HG03442 (cell line): ENCODE measurements around the gene METRNL.
A peak's percentile ranks its signal among the peaks of the same experiment; 100 is the strongest.
"Not testable (repeated sequence)": the region's sequence is repeated elsewhere in the genome, so short reads cannot be mapped to it uniquely, and the experiment has no call there.

Source experiments
- ATAC-seq: cut with Tn5 transposase; IDR thresholded peaks from one replicate; pipeline ENCODE4 v1.9.1; 2021; ENCODE audit warnings: mild to moderate bottlenecking, moderate library complexity; ENCODE audit not compliant: unreplicated experiment

METRNL gene

DNA sequence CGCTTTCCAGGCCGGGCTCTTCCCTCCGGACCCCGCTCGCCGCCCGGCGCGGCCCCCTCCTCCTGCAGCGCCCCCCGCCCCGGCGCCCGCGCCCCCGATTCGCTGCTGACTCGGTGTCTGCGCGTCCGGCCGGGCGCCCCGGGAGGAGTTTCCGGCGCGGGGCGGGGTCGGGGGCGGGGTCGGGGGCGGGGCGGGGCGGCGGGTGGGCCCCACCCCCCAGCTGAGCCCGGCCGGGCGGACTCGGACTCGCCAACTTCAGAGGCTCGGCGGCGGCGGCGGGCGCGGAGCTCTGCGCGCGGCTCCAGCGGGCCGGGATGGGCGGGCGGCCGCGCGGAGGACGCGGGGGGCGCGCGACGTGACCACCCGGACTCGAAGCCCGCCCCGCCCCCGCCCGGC is at the start of gene METRNL:
METRNL (plus strand) TSS at position 258 of the 396 bp plus-strand sequence. CDS start 207 bp downstream, outside the sequence.
- ATAC-seq: peak; percentile 36

DNA sequence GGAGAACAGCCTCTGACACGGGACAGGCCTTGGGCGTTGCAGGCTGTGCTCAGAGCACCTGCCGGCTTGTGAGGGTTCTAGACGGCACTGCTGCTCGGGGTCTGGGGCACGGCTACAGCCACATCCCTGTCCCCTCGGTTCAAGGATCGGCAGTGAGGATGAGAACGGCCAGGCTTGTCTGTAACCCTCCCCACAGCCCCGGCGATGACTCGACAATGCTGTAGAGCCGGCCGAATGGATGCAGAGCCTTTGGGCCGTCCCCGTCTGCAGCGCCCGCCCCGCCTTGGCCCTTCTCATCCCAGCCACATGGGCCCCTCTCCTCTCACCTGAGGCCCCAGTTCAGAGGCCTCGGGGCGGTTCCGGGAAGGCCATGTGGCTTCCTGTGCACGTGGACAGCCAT is 49.0 kb upstream of the METRNL start:
- no peak for ATAC-seq

DNA sequence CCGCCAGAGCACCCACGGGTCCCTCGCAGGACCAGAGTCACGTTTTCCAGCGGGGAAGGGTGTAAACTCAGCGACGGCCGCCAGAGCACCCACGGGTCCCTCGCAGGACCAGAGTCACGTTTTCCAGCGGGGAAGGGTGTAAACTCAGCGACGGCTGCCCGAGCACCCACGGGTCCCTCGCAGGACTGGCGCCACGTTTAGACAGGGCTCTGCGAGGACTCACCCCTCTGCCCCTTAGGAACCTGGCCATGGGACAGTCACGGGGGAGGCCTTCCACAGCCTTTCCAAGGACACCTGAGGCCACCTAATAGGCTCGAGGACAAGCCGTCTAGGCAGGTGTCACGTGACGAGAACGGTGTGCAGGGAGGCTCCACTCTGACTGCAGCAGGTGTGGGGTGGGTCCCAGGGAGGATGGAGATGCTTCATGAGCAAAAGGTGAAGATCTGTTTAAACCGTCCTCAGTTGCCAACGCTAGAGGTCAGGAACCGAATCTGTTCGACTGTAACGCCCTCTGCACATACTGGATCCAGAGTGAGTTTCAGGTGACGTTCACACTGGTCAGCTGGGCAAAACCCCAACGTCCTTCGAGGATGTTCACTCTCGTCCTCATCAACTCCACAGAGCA is 48.0 kb upstream of the METRNL start:
- ATAC-seq: no peak

DNA sequence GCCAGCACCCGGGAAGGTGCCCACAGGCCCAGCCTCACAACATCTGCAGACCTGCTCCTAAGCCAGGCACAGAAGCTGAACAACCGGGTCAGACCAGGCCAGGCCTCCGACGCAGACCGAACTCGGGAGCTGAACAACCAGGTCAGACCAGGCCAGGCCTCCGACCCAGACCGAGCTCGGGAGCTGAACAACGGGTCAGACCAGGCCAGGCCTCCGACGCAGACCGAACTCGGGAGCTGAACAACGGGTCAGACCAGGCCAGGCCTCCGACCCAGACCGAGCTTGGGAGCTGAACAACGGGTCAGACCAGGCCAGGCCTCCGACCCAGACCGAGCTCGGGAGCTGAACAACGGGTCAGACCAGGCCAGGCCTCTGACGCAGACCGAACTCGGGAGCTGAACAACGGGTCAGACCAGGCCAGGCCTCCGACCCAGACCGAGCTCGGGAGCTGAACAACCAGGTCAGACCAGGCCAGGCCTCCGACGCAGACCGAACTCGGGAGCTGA is 47.4 kb upstream of the METRNL start:
- ATAC-seq: not testable (repeated sequence)

DNA sequence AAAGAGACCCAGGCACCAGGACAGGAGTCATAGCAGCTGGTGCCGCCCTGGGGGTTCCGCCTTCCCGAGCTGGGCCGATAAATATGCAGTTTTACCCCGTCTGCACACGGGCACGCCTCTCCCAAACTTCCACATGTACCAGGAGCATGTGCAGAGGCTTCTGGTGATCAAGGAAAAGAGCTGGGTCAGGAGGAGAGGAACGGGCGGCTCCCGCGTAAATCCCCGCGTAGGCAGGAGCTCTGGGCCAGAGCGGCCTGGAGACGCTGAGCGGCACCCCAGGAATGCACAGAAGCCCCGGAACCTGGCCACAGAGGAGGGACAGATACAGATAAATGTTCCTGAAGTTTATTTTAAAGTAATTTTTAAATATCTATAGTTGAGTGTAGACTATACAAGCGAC is 46.6 kb upstream of the METRNL start:
- no peak for ATAC-seq

DNA sequence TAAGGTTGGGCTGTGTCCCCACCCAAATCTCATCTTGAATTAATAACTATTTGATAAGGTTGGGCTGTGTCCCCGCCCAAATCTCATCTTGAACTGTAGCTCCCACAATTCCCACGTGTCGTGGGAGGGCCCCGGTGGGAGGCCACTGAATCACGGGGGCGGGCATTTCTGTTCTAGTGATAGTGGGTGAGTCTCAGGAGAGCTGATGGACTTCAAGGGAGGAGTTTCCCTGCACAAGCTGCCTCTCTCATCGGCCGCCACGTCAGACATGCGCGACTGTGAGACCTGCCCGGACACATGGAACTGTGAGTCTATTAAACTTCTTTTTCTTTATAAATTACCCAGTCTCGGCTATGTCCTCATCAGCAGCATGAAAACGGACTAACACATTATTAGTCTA is 44.9 kb upstream of the METRNL start:
- no peak for ATAC-seq

DNA sequence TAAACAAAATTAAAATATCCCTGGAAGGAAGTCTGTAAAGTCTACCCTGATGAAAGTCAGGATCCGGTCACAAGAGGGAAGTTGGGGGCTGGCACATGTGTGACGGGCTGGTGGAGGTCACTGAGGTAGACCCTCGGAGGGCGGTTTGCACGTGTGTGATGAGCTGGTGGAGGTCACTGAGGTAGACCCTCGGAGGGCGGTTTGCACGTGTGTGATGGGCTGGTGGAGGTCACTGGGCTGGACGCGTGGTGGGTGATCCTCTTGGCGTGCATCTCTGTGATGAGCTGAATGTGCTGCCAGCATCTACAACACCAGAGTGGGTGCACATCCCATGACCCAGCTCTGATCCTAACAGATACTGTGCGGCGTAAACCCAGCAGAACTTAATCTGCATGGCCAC is 43.7 kb upstream of the METRNL start:
- no peak for ATAC-seq

- no peak for ATAC-seq
Observed at GRCh38 chr17:83036193-83036592, 43.2 kb upstream of the METRNL start.

GRCh38 chr17:83036666-83037065 is 42.7 kb upstream of the METRNL start:
- no peak for ATAC-seq

DNA sequence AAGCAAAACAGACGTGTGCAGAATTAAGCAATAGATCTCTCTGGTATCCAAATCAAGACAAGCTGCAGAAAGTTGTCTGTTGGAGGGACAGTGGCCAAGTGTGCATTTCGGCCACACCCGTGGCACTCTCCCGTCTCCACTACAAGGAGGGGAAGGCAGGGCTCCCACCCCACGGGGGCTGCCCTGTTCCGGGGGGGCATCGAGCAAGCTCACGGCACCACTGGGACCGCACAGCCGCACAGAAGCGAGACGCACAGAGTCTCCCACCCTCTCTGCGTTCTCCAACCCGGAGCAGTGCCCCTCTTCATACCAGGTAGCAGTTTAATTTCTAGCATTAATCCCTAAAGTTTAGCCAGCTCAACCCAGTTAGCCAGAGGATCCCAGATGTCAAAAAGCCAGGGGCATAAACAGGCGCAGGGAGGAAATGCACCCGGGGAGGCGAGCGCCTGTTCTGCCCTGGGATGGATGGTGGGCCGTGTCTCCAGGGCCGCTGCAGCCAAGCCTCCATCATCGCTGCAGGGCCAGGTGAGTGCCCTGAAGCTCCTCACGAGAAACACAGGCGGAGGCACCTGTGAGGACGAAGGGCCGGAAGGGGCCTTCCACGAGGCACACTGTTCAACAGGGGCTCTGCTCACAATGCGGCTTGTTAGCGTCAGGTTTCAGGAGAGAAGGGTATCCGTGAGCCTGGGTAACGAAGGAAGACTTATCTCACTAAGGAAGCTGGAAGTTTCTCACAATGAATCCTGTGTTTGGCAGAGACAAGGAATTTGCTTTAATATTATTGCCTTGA is 42.1 kb upstream of the METRNL start:
- ATAC-seq: no peak

DNA sequence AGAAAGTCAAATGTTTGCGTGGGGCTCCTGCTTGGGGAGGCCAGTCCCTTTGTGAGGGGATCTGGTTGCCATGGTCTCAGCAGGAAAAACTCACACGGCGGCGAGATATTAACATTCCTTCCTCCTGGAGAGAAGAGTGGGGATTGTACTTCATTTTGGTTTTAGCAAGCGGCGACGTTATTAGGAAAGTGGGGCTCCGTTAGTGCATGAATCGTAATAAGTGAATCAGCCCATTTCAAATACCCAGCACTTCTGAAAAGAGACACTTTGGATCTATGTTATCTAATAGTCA is 41.6 kb upstream of the METRNL start:
- no peak for ATAC-seq

DNA sequence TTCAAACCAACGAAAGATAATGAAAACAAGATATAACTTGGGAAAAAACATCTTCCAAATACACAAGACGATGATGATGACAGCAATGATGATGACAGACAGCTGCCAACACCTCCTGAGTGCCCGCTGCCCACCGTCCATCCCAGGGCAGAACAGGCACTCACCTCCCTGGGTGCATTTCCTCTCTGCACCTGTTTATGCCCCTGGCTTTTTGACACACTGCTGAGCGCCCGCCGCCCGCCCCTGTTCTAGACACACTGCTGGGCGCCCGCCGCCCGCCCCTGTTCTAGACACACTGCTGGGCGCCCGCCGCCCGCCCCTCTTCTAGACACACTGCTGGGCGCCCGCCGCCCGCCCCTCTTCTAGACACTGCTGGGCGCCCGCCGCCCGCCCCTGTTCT is 40.4 kb upstream of the METRNL start:
- ATAC-seq: not testable (repeated sequence)

GRCh38 chr17:83041305-83041704 is 38.1 kb upstream of the METRNL start:
- ATAC-seq: no peak

DNA sequence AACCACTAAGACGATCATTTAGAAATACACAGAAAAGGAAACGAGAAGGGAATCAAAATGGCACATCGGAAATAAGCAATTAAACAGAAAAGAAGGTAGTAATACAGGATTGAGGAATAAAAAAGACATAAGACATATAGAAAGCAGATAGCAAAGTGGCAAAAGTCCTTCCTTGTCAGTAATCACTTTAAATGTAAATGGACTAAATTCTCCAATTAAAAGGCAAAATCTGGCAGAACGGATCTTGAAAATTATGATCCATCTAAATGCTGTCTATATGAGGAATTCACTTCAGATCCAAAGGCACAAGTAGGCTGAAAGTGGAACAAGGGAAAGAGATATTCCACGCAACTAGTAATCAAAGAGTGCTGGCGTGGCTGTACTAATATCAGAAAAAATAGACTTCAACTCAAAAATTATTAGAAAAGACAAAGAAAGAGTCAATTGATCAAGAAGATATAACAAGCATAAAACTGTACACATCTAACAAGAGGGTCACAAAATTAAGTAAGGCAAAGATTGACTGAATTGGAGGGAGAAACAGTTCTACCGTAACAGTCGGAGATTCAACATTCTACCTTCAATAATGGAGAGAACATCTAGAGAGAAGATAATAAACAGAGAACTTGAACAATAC is 36.8 kb upstream of the METRNL start:
- ATAC-seq: no peak

DNA sequence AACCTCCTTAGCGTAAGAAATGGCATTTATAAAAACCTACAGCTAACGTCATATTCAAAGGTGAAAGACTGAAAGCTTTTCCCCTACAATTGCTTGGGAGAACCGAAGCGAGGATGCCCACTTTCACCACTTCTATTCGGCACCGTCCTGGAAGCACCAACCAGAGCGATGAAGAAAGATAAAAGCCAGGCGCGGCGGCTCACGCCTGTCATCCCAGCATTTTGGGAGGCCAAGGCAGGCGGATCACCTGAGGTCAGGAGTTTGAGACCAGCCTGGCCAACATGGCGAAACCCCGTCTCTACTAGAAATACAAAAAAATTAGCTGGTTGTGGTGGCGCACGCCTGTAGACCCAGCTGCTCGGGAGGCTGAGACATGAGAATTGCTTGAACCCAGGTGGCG is 34.9 kb upstream of the METRNL start:
- not testable (repeated sequence) for ATAC-seq

DNA sequence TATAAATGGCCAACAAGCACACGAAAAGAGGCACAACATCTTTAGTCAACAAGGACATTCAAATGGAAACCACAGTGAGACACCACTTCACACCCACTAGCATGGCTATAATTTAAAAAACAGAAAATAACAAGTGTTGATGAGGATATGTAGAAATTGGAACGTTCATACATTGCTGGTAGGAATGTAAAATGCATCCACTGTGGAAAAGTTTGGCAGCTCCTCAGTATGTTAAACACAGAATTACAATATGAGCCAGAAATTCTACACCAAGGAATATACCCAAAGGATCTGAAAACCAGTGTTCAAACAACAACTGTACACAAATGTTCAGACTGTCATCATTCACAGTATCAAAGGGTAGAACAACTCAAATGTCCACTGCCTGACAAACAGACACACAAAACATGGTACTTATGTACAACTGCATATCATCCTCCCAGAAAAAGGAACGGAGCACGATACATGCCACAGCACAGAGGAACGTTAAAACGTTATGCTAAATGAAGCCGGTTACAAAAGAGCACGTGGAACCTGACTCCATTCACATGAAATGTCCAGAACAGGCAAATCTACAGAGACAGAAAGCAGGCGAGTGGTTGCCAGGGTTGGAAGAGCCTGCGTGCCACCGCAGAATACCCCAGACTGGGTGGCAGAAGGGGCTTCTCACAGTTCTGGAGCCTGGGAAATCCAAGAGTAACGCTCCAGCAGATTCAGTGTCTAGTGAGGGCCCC is 32.8 kb upstream of the METRNL start:
- no peak for ATAC-seq

DNA sequence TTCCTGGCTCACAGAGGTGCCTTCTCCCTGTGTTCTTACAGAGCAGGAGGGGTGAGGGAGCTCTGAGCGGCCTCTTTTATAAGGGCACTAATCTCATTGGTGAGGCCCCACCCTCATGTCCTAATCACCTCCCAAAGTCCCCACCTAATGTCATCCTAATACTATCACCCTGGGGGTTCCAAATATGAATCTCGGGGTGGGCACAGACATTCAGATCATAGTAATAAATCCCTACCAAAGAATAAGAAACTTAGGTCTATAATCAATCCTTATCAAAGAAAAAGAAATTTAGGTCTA is 32.3 kb upstream of the METRNL start:
- no peak for ATAC-seq

GRCh38 chr17:83047818-83048475 is 31.5 kb upstream of the METRNL start:
- not testable (repeated sequence) for ATAC-seq

- no peak for ATAC-seq
Observed at GRCh38 chr17:83050651-83051395, 28.6 kb upstream of the METRNL start.
